Large intestine (tissue), 3 donors: ENCODE measurements around the gene ZNF836. TPM values are rescaled to one million over a fixed set of nuclear protein-coding genes. Genes with fewer than 3 reads are reported as not detected.
"Not testable (repeated sequence)": the region's sequence is repeated elsewhere in the genome, so short reads cannot be mapped to it uniquely, and the experiment has no call there.

Experiments
- DNase-seq, 2 donors: peaks; one replicate each; pipeline versions ENCODE4 v3.0.0 to v3.0.0-alpha.2; 2013
- H3K27ac ChIP-seq: one replicate; pipeline ENCODE4 v1.5.1; 2013; ENCODE audit warnings: low read length
- H3K27me3 ChIP-seq: 2 replicates; pipeline ENCODE4 v1.6.1; 2013; ENCODE audit warnings: low read length; ENCODE audit not compliant: control insufficient read depth, insufficient read depth
- H3K36me3 ChIP-seq: 2 replicates; pipeline ENCODE4 v1.6.1; 2013; ENCODE audit warnings: low read length; ENCODE audit not compliant: control insufficient read depth, insufficient read depth
- H3K4me1 ChIP-seq: one replicate; pipeline ENCODE4 v1.6.1; 2013; ENCODE audit warnings: low read length; ENCODE audit not compliant: control insufficient read depth, insufficient read depth
- H3K4me3 ChIP-seq: one replicate; pipeline ENCODE4 v1.5.1; 2013; ENCODE audit warnings: low read length
- H3K9me3 ChIP-seq: one replicate; pipeline ENCODE4 v1.6.1; 2013; ENCODE audit warnings: mild to moderate bottlenecking, low read depth, low read length, moderate library complexity; ENCODE audit not compliant: control insufficient read depth
- WGBS: methylation state at CpG from one replicate; pipeline ENCODE4 v1.1.5; 2013; ENCODE audit warnings: low lambda C conversion rate; ENCODE audit not compliant: insufficient coverage; 5-methylcytosine and 5-hydroxymethylcytosine counted together
- polyA plus RNA-seq: library from polyadenylated mRNA; unstranded; fragments of 120-200 nt; gene quantifications from one replicate; pipeline ENCODE4 v1.2.1, GENCODE V29; 2013

The ZNF836 gene
- polyA plus RNA-seq, 1 donor, result 11.6 TPM

GRCh38 chr19:52206481-52206880 lies 35.1 kb upstream of the ZNF836 start:
- H3K4me1 ChIP-seq, result no peaks in the 10 kb centered on the region
- H3K9me3 ChIP-seq, result no peaks in the 10 kb centered on the region
- DNase-seq, result no peak
- H3K27ac ChIP-seq, result no peak overlapping the region
- H3K27me3 ChIP-seq, result no peaks in the 10 kb centered on the region
- H3K36me3 ChIP-seq, result peaks cover 88% of the 10 kb centered on the region
- no CpG with 5 or more reads among the region's 5 CpGs for WGBS
- H3K4me3 ChIP-seq, result no peak overlapping the region

DNA sequence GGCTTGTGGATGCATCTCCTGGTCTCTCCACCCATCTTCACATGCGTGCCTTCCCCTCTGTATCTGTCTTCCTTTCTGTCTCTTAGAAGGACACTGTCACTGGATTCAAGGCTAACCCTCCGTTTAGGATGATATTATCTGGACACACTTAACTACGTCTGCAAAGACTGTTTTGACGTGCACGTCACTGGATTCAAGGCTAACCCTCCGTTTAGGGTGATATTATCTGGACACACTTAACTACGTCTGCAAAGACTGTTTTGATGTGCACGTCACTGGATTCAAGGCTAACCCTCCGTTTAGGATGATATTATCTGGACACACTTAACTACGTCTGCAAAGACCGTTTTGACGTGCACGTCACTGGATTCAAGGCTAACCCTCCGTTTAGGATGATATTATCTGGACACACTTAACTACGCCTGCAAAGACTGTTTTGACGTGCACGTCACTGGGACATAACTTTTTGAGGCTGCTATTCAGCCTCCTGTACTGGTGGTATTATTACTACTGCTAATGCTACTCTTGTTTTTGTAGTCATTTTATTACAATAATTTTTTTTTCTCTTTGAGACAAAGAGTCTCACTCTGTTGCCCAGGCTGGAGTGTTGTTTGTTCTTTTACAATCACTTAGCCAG lies 29.5 kb upstream of the ZNF836 start:
- not testable (repeated sequence) for H3K27me3 ChIP-seq, H3K9me3 ChIP-seq, H3K4me3 ChIP-seq, H3K27ac ChIP-seq, H3K4me1 ChIP-seq, DNase-seq
- H3K36me3 ChIP-seq, result peaks cover 86% of the 10 kb centered on the region
- no CpG with 5 or more reads among the region's 17 CpGs for whole genome bisulfite sequencing

DNA sequence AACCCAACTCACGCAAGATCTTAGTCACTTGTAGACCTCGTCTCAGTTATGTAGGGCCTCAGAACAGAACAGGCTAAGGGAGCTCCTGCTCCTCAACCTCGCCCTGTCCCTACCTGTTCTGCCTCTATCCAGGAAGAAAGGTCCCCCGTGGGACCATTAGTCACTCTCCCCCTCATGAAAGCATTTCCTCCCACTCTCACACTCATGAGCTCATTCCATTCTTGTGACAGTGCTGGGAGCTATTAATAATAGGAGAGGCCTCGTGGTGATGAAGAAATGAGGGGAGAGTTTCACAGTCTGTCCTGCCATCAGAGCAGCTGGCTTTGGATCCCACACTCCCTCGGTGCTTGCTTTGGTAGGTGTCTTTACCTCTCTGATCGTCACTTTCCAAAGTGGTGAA lies 28.6 kb upstream of the ZNF836 start:
- H3K27me3 ChIP-seq, result no peaks in the 10 kb centered on the region
- H3K4me3 ChIP-seq, result no peak overlapping the region
- no peaks in the 10 kb centered on the region for H3K9me3 ChIP-seq
- no CpG with 5 or more reads among the region's 7 CpGs for WGBS
- DNase-seq, result no peak
- no peak overlapping the region for H3K27ac ChIP-seq
- peaks cover 86% of the 10 kb centered on the region for H3K36me3 ChIP-seq
- H3K4me1 ChIP-seq, result no peaks in the 10 kb centered on the region

DNA sequence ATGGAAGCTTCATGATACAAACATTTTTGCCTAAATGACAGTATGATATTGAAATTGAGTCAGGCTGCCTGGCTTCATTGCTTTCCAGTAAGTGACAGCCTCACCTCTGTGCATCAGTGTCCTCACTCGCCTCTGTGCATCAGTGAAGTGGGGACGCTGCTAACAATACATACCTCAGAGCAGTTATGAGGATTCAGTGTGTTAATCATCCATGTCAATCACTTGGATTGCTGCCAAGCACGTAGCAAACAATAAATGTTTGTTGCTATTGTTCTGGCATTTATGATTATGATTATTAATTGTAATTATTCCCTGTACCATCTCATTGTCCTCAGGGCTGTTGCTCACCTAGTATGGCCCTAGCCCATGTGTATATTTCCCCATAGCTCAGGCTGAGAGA lies 27.3 kb upstream of the ZNF836 start:
- no peaks in the 10 kb centered on the region for H3K27me3 ChIP-seq
- H3K4me1 ChIP-seq, result no peaks in the 10 kb centered on the region
- no peak overlapping the region for H3K27ac ChIP-seq
- H3K4me3 ChIP-seq, result no peak overlapping the region
- DNase-seq, result no peak
- WGBS, result 40% methylated on average over 1 of the region's 3 CpGs
- H3K36me3 ChIP-seq, result peaks cover 81% of the 10 kb centered on the region
- no peaks in the 10 kb centered on the region for H3K9me3 ChIP-seq

- peaks cover 78% of the 10 kb centered on the region for H3K36me3 ChIP-seq
- WGBS, result no CpG with 5 or more reads among the region's 3 CpGs
- H3K4me1 ChIP-seq, result no peaks in the 10 kb centered on the region
- no peaks in the 10 kb centered on the region for H3K27me3 ChIP-seq
- no peak overlapping the region for H3K27ac ChIP-seq
- no peaks in the 10 kb centered on the region for H3K9me3 ChIP-seq
- no peak for DNase-seq
- no peak overlapping the region for H3K4me3 ChIP-seq
Observed at GRCh38 chr19:52197964-52198363, 26.5 kb upstream of the ZNF836 start.

GRCh38 chr19:52196256-52196967 lies 25.0 kb upstream of the ZNF836 start:
- Histone ChIP-seq H3K4me3 (no peak overlapping the region), H3K9me3 (no peaks in the 10 kb centered on the region), H3K27ac (no peak overlapping the region), H3K4me1 (peaks cover 5% of the 10 kb centered on the region), H3K36me3 (peaks cover 64% of the 10 kb centered on the region), H3K27me3 (no peaks in the 10 kb centered on the region)
- 80% methylated on average over 2 of the region's 5 CpGs for WGBS
- no peak for DNase-seq

DNA sequence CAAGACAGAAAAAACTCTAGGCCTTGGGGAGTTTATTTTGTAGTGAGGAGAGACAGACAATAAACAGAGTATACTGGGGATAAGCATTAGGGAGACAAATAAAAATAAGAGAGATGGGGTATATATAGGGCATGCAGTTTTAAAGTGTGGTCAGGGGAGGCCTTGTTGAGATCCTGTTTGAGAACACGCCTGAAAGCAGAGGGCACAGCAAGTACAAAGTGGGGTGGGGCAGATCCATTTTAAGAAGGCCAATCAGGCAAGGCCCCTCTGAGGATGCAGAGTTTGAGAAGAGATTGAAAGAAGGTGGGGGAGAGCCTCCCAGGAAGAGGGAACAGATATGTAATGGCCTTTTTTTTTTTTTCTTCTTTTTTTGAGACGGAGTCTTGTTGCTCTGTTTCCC lies 20.5 kb upstream of the ZNF836 start:
- no CpG with 5 or more reads among the region's 2 CpGs for WGBS
- H3K9me3 ChIP-seq, result no peaks in the 10 kb centered on the region
- H3K27me3 ChIP-seq, result no peaks in the 10 kb centered on the region
- H3K4me3 ChIP-seq, result no peak overlapping the region
- H3K4me1 ChIP-seq, result peaks cover 17% of the 10 kb centered on the region
- no peak for DNase-seq
- H3K27ac ChIP-seq, result peak overlapping the region; percentile 4
- H3K36me3 ChIP-seq, result peaks cover 33% of the 10 kb centered on the region

GRCh38 chr19:52191389-52191788 lies 20.0 kb upstream of the ZNF836 start:
- DNase-seq, result peak; percentile 40 to 80
- WGBS, result no CpG with 5 or more reads among the region's 5 CpGs
- no peaks in the 10 kb centered on the region for H3K9me3 ChIP-seq
- H3K27ac ChIP-seq, result peak overlapping the region; percentile 93
- peaks cover 27% of the 10 kb centered on the region for H3K36me3 ChIP-seq
- no peaks in the 10 kb centered on the region for H3K27me3 ChIP-seq
- peak overlapping the region; percentile 92 for H3K4me3 ChIP-seq
- peaks cover 17% of the 10 kb centered on the region for H3K4me1 ChIP-seq

DNA sequence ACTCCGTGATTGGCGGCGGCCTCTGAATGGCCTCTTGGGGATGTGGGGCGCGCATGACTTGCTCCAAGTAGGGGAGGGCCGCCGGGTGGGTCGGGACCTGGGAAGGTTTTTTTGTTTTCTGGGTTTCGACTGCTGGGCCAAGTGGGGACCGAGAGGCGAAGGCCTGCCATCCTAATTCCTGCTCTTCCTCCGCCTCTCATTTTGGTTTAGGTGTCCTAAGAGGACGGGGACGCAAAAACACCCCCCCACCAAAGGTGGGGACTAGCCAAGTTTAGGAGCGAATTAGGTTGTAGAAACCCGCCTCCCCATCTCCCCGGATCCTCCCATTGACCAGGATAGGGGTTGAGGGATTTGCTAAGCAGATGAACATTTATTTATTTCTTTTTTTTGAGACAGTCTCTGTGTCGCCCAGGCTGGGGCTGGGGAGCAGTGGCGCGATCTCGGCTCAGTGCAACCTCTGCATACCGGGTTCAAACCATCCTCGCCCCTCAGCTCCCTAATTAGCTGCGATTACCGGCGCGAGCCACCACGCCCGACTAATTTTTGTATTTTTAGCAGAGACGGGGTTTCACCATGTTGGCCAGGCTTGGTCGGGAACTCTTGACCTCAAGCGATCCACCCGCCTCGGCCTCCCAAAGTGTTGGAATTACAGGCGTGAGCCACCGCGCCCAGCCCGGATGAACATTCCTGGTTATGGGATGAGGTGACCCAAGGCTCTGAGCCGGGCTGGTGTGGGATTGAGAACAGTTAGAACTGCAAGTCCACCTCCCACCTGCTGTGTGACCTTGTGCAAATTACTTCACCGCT lies 19.3 kb upstream of the ZNF836 start:
- peaks cover 17% of the 10 kb centered on the region for H3K4me1 ChIP-seq

DNA sequence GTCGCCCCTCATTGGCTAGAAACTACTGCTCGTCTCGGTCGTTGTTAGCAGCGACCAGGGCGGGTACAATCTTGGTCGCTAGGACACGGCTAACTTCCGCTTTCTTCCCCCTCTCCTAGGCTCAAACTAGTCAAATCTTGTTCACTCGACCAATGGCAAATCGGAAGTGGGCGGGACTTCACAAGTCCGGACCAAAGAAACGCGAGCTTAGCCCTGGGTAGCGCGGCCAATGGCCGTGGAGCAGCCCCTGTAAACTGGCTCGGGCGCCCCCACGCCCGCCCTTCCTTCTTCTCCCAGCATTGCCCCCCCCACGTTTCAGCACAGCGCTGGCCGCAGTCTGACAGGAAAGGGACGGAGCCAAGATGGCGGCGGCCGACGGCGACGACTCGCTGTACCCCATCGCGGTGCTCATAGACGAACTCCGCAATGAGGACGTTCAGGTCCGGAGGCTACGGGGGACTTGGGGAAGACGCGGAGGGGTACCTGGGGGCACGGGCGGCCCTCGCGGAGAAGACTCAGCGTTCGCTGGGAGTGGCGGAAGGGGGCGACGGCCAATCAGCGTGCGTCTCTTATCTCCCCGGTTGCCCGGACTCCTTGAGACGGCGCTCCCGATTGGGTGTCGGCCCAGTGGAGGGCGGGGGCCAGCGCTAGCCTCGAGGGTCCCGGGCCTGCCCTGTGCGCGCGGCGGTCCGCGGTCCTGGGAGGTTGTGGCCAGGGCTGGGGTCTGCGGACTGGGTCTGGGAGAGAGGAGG lies 18.5 kb upstream of the ZNF836 start, which contains the start of gene PPP2R1A:
TSS of gene PPP2R1A (plus strand) at position 318 of the 752 bp plus-strand sequence. CDS start at position 363, 45 bp downstream.
- peak within 1 kb of the TSS; percentile 93 for H3K27ac ChIP-seq
- peaks cover 14% of the 10 kb centered on the region for H3K36me3 ChIP-seq
- H3K27me3 ChIP-seq, result no peaks in the 10 kb centered on the region
- peak; percentile 100 for DNase-seq
- H3K4me1 ChIP-seq, result peaks cover 17% of the 10 kb centered on the region
- peak within 1 kb of the TSS; percentile 92 for H3K4me3 ChIP-seq
- H3K9me3 ChIP-seq, result no peaks in the 10 kb centered on the region
- WGBS, result no CpG with 5 or more reads among the region's 70 CpGs

More for the DNA sequence above, 19.3 kb upstream of the ZNF836 start:
- H3K9me3 ChIP-seq, result no peaks in the 10 kb centered on the region
- 0% methylated on average over 1 of the region's 40 CpGs for WGBS
- no peak for DNase-seq
- H3K27ac ChIP-seq, result peak overlapping the region; percentile 93
- H3K4me3 ChIP-seq, result peak overlapping the region; percentile 92
- H3K36me3 ChIP-seq, result peaks cover 20% of the 10 kb centered on the region
- no peaks in the 10 kb centered on the region for H3K27me3 ChIP-seq
